Esophagus squamous epithelium (tissue), 5 donors: ENCODE results near the gene ACTRT3. TPM values are rescaled to one million over a fixed set of nuclear protein-coding genes. Genes with fewer than 3 reads are reported as not detected.
A peak's percentile ranks its signal among the peaks of the same experiment; 100 is the strongest.

Experiments used
- DNase-seq: peaks from one replicate; lab custom pipeline; 2025; lab: John Stamatoyannopoulos, UW
- H3K27ac ChIP-seq, 4 donors: fragments of 200-600 bp; sonication (generic); one replicate each; pipeline ENCODE4 v1.5.1; 2016 to 2019; ENCODE audit warnings: mild to moderate bottlenecking in 1 of 4
- H3K27me3 ChIP-seq, 4 donors: fragments of 200-600 bp; sonication (generic); 1 replicate in 3 of 4; 2 replicates in 1 of 4; pipeline versions ENCODE4 v1.5.1 to v1.6.0; 2017 to 2021; ENCODE audit warnings: antibody characterized with exemption in 1 of 4
- H3K36me3 ChIP-seq, 3 donors: fragments of 200-600 bp; sonication (generic); one replicate each; pipeline ENCODE4 v1.5.1; 2016 to 2019
- H3K4me1 ChIP-seq, 3 donors: fragments of 200-600 bp; sonication (generic); one replicate each; pipeline ENCODE4 v1.5.1; 2017 to 2019
- H3K4me3 ChIP-seq, 4 donors: fragments of 200-600 bp; sonication (generic); 1 replicate in 3 of 4; 2 replicates in 1 of 4; pipeline ENCODE4 v1.5.1; 2016 to 2019; ENCODE audit warnings: mild to moderate bottlenecking in 2 of 4, moderate library complexity in 1 of 4
- H3K9me3 ChIP-seq, 3 donors: fragments of 200-600 bp; sonication (generic); one replicate each; pipeline ENCODE4 v1.5.1; 2016 to 2019
- CTCF ChIP-seq, 6 experiments: fragments of 450-650 bp in 4 of 6; fragments of 200-600 bp in 2 of 6; sonication (generic) in 2 of 6; IDR thresholded peaks; one replicate each; pipeline ENCODE4 v1.5.1; 2016 to 2019; ENCODE audit warnings: antibody characterized with exemption in 6 of 6, mild to moderate bottlenecking in 4 of 6, moderate library complexity in 4 of 6
- POLR2A ChIP-seq, 4 donors: fragments of 450-650 bp; IDR thresholded peaks; one replicate each; pipeline ENCODE4 v1.6.1; 2017; ENCODE audit warnings: antibody characterized with exemption in 4 of 4, mild to moderate bottlenecking in 4 of 4, moderate library complexity in 3 of 4
- WGBS, 2 donors: methylation state at CpG; one replicate each; pipeline ENCODE4 v1.1.5; 2018; 5-methylcytosine and 5-hydroxymethylcytosine counted together
- intact Hi-C: fragments of 100-400 bp; cut with DNase I; formaldehyde crosslinking; loops from one replicate; pipeline ENCODE4 v1.15.0; 2022
- total RNA-seq, 4 donors: library from RNA; depleted of rRNA; stranded (reverse); fragments of >200 nt; gene quantifications; one replicate each; pipeline ENCODE4 v1.1.0, GENCODE V29; 2016
- donor health status: DM: yes; HTN: yes; CAD: no.

ACTRT3 gene
- total RNA-seq, 4 donors from 2014 or later = 0.45 to 3.1 (median 2.0) TPM

- intact Hi-C loops = no loop called here
- Histone ChIP-seq H3K27me3 (peaks cover 0 to 7% (median 0%) of the 10 kb centered on the region in 4 donors), H3K4me3 (no peak overlapping the region), H3K27ac (peak overlapping the region in 2 of 4 donors; percentile 13 to 22), H3K4me1 (peaks cover 0 to 14% (median 5%) of the 10 kb centered on the region in 3 donors), H3K36me3 (no peaks in the 10 kb centered on the region), H3K9me3 (no peaks in the 10 kb centered on the region)
- no peak for DNase-seq
- WGBS, 2 donors = 38 to 51% methylated on average over 3 of the region's 3 CpGs
- no peak for TF ChIP-seq CTCF (IDR thresholded peaks at IDR 0.05)
- TF ChIP-seq POLR2A (IDR thresholded peaks at IDR 0.05) = no peak
Measured at GRCh38 chr3:169754711-169755110, 14.7 kb downstream of the ACTRT3 start.

- 91 to 93% methylated on average over 2 of the region's 2 CpGs for WGBS, 2 donors
- H3K4me3 ChIP-seq = no peak overlapping the region
- H3K9me3 ChIP-seq = no peaks in the 10 kb centered on the region
- H3K4me1 ChIP-seq = peaks cover 0 to 28% (median 5%) of the 10 kb centered on the region in 3 donors
- intact Hi-C loops = no loop called here
- H3K27me3 ChIP-seq = peaks cover 0 to 20% (median 0%) of the 10 kb centered on the region in 4 donors
- H3K36me3 ChIP-seq = no peaks in the 10 kb centered on the region
- no peak for DNase-seq
- no peak for TF ChIP-seq POLR2A (IDR thresholded peaks at IDR 0.05)
- no peak for TF ChIP-seq CTCF (IDR thresholded peaks at IDR 0.05)
- H3K27ac ChIP-seq = no peak overlapping the region
Measured at GRCh38 chr3:169751875-169752274, 17.5 kb downstream of the ACTRT3 start.

- no peak for DNase-seq
- Histone ChIP-seq H3K4me3 (no peak overlapping the region), H3K27me3 (peaks cover 0 to 22% (median 0%) of the 10 kb centered on the region in 4 donors), H3K9me3 (no peaks in the 10 kb centered on the region), H3K36me3 (no peaks in the 10 kb centered on the region), H3K27ac (no peak overlapping the region), H3K4me1 (peaks cover 0 to 28% (median 5%) of the 10 kb centered on the region in 3 donors)
- intact Hi-C loops = no loop called here
- WGBS, 2 donors = 55 to 60% methylated on average over 2 of the region's 2 CpGs
- TF ChIP-seq POLR2A (IDR thresholded peaks at IDR 0.05) (no peak), CTCF (IDR thresholded peaks at IDR 0.05) (no peak)
Measured at GRCh38 chr3:169750665-169751064, 18.7 kb downstream of the ACTRT3 start.

GRCh38 chr3:169748670-169749069 lies 20.7 kb downstream of the ACTRT3 start:
- intact Hi-C loops = no loop called here
- DNase-seq = no peak
- Histone ChIP-seq H3K36me3 (no peaks in the 10 kb centered on the region), H3K4me3 (no peak overlapping the region), H3K27ac (no peak overlapping the region), H3K4me1 (peaks cover 0 to 14% (median 0%) of the 10 kb centered on the region in 3 donors), H3K27me3 (peaks cover 0 to 22% (median 0%) of the 10 kb centered on the region in 4 donors), H3K9me3 (no peaks in the 10 kb centered on the region)
- WGBS, 2 donors = 19 to 28% methylated on average over 3 of the region's 3 CpGs
- no peak for TF ChIP-seq CTCF (IDR thresholded peaks at IDR 0.05)
- TF ChIP-seq POLR2A (IDR thresholded peaks at IDR 0.05) = no peak

- peaks cover 0 to 14% (median 0%) of the 10 kb centered on the region in 3 donors for H3K4me1 ChIP-seq
- H3K27ac ChIP-seq = no peak overlapping the region
- H3K9me3 ChIP-seq = no peaks in the 10 kb centered on the region
- intact Hi-C loops = no loop called here
- WGBS, 2 donors = 36 to 64% methylated on average over 5 to 6 of the region's 6 CpGs
- DNase-seq = no peak
- H3K4me3 ChIP-seq = no peak overlapping the region
- no peaks in the 10 kb centered on the region for H3K36me3 ChIP-seq
- H3K27me3 ChIP-seq = peaks cover 0 to 22% (median 0%) of the 10 kb centered on the region in 4 donors
- no peak for TF ChIP-seq CTCF (IDR thresholded peaks at IDR 0.05)
- TF ChIP-seq POLR2A (IDR thresholded peaks at IDR 0.05) = no peak
Measured at GRCh38 chr3:169746924-169747323, 22.4 kb downstream of the ACTRT3 start.
